HFF-Myc (cell line): Measurements from ENCODE around the gene CLPTM1L.

ENCODE experiments used
- DNase-seq: peaks from one replicate; pipeline ENCODE4 v3.0.0-alpha.2; 2011; ENCODE audit warnings: low read depth; ENCODE audit errors: extremely low read depth
- H3K4me3 ChIP-seq: replicated peaks from 2 replicates; pipeline ENCODE4 v1.5.1; 2011; ENCODE audit warnings: low read depth, mild to moderate bottlenecking, control low read depth, low read length
- CTCF ChIP-seq: IDR thresholded peaks from 2 replicates; pipeline ENCODE4 v1.5.1; 2012; ENCODE audit warnings: mild to moderate bottlenecking, low read depth, low read length, control low read depth; ENCODE audit errors: missing control alignments

The CLPTM1L gene

GRCh38 chr5:1380910-1381309 lies 36.0 kb upstream of the CLPTM1L start:
- no peak for TF ChIP-seq CTCF
- H3K4me3 ChIP-seq, result no peak overlapping the region
- no peak for DNase-seq

- H3K4me3 ChIP-seq, result no peak overlapping the region
- peak; percentile 57 for TF ChIP-seq CTCF
- DNase-seq, result no peak
Observed at GRCh38 chr5:1380011-1380817, 35.3 kb upstream of the CLPTM1L start.

GRCh38 chr5:1378866-1379659 lies 34.2 kb upstream of the CLPTM1L start:
- no peak for DNase-seq
- TF ChIP-seq CTCF, result no peak
- no peak overlapping the region for H3K4me3 ChIP-seq

- no peak overlapping the region for H3K4me3 ChIP-seq
- no peak for TF ChIP-seq CTCF
- no peak for DNase-seq
Observed at GRCh38 chr5:1378096-1378495, 33.2 kb upstream of the CLPTM1L start.

GRCh38 chr5:1376981-1377380 lies 32.1 kb upstream of the CLPTM1L start:
- DNase-seq, result no peak
- no peak for TF ChIP-seq CTCF
- no peak overlapping the region for H3K4me3 ChIP-seq

GRCh38 chr5:1375871-1376810 lies 31.2 kb upstream of the CLPTM1L start:
- H3K4me3 ChIP-seq, result no peak overlapping the region
- no peak for DNase-seq
- TF ChIP-seq CTCF, result no peak
